K562 (cell line): ENCODE measurements around the gene CD300LD. TPM values are rescaled to one million over a fixed set of nuclear protein-coding genes. Genes with fewer than 3 reads are reported as not detected.

Experiments used
- ATAC-seq: fragments of 200-7000 bp; cut with Tn5 transposase; 3 replicates; pipeline ENCODE4 v1.9.1; 2020; ENCODE audit warnings: moderate library complexity
- BruUV-seq: library from RNA; stranded (reverse); fragments of 400-500 nt; replicated peaks from 2 replicates; lab custom pipeline; 2021; lab: Mats Ljungman, UMichigan
- CTCF ChIA-PET: fragments of 300-600 bp; formaldehyde crosslinking; extraction: SDS; loops from one replicate; lab custom pipeline; 2021; ENCODE audit warnings: low intra/inter-chr PET ratio; lab: Yijun Ruan, JAX
- POLR2A ChIA-PET: fragments of 300-600, 350-650 bp; sonication (Branson Sonifier 250); formaldehyde crosslinking; extraction: SDS; loops from one replicate; lab custom pipeline; 2021; ENCODE audit warnings: antibody characterized with exemption, inconsistent platforms; lab: Yijun Ruan, JAX
- DNase-seq, 4 experiments: peaks; one replicate each; pipeline versions ENCODE4 v3.0.0 to v3.0.0-alpha.2; 2011 to 2018; ENCODE audit warnings: low spot score in 3 of 4, mixed read lengths in 3 of 4; ENCODE audit errors: extremely low read depth in 1 of 4
- FAIRE-seq: peaks from 2 replicates; lab custom pipeline; 2011; peaks lifted over from hg19 to GRCh38; lab: Jason Lieb, UNC
- H2AFZ ChIP-seq: 2 replicates; pipeline ENCODE4 v1.6.0; 2011; ENCODE audit warnings: low read depth, low read length, control low read depth, inconsistent platforms
- H3K27ac ChIP-seq: fragments of 200-600 bp; 3 replicates; pipeline ENCODE4 v1.8.0; 2011; ENCODE audit warnings: low read depth, mild to moderate bottlenecking, control low read depth, inconsistent platforms, low read length, moderate library complexity, mixed read lengths; ENCODE audit errors: extremely low read depth
- H3K27me3 ChIP-seq, 2 experiments: fragments of 300-600 bp in 1 of 2; 2 replicates in 1 of 2; 3 replicates in 1 of 2; pipeline versions ENCODE4 v1.6.0 to v1.8.0; 2011; ENCODE audit warnings: inconsistent platforms in 2 of 2, low read length in 2 of 2, mild to moderate bottlenecking in 1 of 2, mixed read lengths in 1 of 2, moderate library complexity in 1 of 2; ENCODE audit not compliant: control insufficient read depth in 2 of 2, insufficient read depth in 2 of 2
- H3K36me3 ChIP-seq: fragments of 300-600 bp; 3 replicates; pipeline ENCODE4 v1.8.0; 2011; ENCODE audit warnings: mild to moderate bottlenecking, low read length, inconsistent platforms; ENCODE audit not compliant: control insufficient read depth, insufficient read depth
- H3K4me1 ChIP-seq, 2 experiments: fragments of 200-600 bp in 1 of 2; replicated peaks in 1 of 2; 2 replicates in 1 of 2; 3 replicates in 1 of 2; pipeline versions ENCODE4 v1.5.1 to v1.8.0; 2011; ENCODE audit warnings: inconsistent platforms in 2 of 2, low read length in 2 of 2, mild to moderate bottlenecking in 1 of 2, mixed read lengths in 1 of 2, moderate library complexity in 1 of 2; ENCODE audit not compliant: control insufficient read depth in 2 of 2, insufficient read depth in 2 of 2
- H3K4me2 ChIP-seq: 2 replicates; pipeline ENCODE4 v1.6.1; 2011; ENCODE audit warnings: low read length, control low read depth, inconsistent platforms, mixed read lengths; ENCODE audit not compliant: insufficient read depth
- H3K4me3 ChIP-seq: fragments of 200-600 bp; sonication (generic), shearing (Covaris generic); 2 replicates; pipeline ENCODE4 v1.5.1; 2016; ENCODE audit warnings: control low read depth, inconsistent platforms
- H3K79me2 ChIP-seq: fragments of 200-600 bp; 3 replicates; pipeline ENCODE4 v1.8.0; 2011; ENCODE audit warnings: low read length, inconsistent platforms; ENCODE audit not compliant: control insufficient read depth, insufficient read depth
- H3K9ac ChIP-seq, 2 experiments: 2 replicates each; pipeline versions ENCODE4 v1.6.0 to v1.6.1; 2011; ENCODE audit warnings: low read depth in 2 of 2, low read length in 2 of 2, control low read depth in 1 of 2, inconsistent platforms in 1 of 2, mild to moderate bottlenecking in 1 of 2, mixed read lengths in 1 of 2; ENCODE audit not compliant: insufficient read depth in 1 of 2
- H3K9me1 ChIP-seq: one replicate; pipeline ENCODE4 v1.6.0; 2011; ENCODE audit warnings: inconsistent platforms, mild to moderate bottlenecking, low read length, moderate library complexity; ENCODE audit not compliant: control insufficient read depth, insufficient read depth
- H3K9me3 ChIP-seq: replicated peaks from 2 replicates; pipeline ENCODE4 v1.5.1; 2011; ENCODE audit warnings: low read depth, low read length, inconsistent platforms; ENCODE audit not compliant: control insufficient read depth, insufficient read depth
- H4K20me1 ChIP-seq: replicated peaks from 2 replicates; pipeline ENCODE4 v1.6.1; 2011; ENCODE audit warnings: low read length, inconsistent platforms, mixed read lengths; ENCODE audit not compliant: control insufficient read depth, insufficient read depth
- ETV1 ChIP-seq: fragments of 450-650 bp; conservative IDR thresholded peaks from 2 replicates; pipeline ENCODE4 v1.6.1; 2016; ENCODE audit warnings: missing genetic modification characterization, control low read depth, low read depth, missing compliant biosample characterization
- MCM3 ChIP-seq: fragments of 450-650 bp; IDR thresholded peaks from 2 replicates; pipeline ENCODE4 v1.6.1; 2016
- NEUROD1 ChIP-seq: fragments of 150-350 bp; IDR thresholded peaks from 2 replicates; pipeline ENCODE4 v1.6.1; 2014; ENCODE audit warnings: borderline replicate concordance, low read length, low read depth; ENCODE audit not compliant: partially characterized antibody
- PTBP1 ChIP-seq: fragments of 200-400 bp; formaldehyde crosslinking; IDR thresholded peaks from 2 replicates; pipeline ENCODE4 v1.6.1; 2017; ENCODE audit warnings: low read depth, low read length
- SNIP1 ChIP-seq: fragments of 450-650 bp; IDR thresholded peaks from 2 replicates; pipeline ENCODE4 v1.7.1; 2017; ENCODE audit warnings: low read depth, mild to moderate bottlenecking
- STAT5B ChIP-seq: fragments of 250-450 bp; sonication (Bioruptor Pico); IDR thresholded peaks from 2 replicates; pipeline ENCODE4 v1.8.0; 2021; ENCODE audit warnings: mild to moderate bottlenecking, inconsistent platforms
- ZFP36 ChIP-seq: fragments of 150-350 bp; IDR thresholded peaks from 2 replicates; pipeline ENCODE4 v1.6.1; 2018; ENCODE audit warnings: low read length, low read depth; ENCODE audit not compliant: partially characterized antibody
- ZZZ3 ChIP-seq: fragments of 450-650 bp; IDR thresholded peaks from 2 replicates; pipeline ENCODE4 v1.6.1; 2016; ENCODE audit warnings: antibody characterized with exemption, mild to moderate bottlenecking, moderate library complexity
- WGBS: fragments of 100-300 bp; shearing (Covaris generic); methylation state at CpG from one replicate; pipeline ENCODE4 v1.1.6; 2016; ENCODE audit warnings: low coverage, mixed read lengths; ENCODE audit not compliant: insufficient coverage; ENCODE audit errors: missing lambda C conversion rate; 5-methylcytosine and 5-hydroxymethylcytosine counted together
- in situ Hi-C: fragments of 300-500 bp; cut with MboI; formaldehyde crosslinking; loops from 4 replicates; pipeline ENCODE4 v1.15.0; 2018; ENCODE audit warnings: inconsistent platforms, mixed read lengths
- intact Hi-C: fragments of 100-400 bp; cut with micrococcal nuclease; formaldehyde crosslinking; loops from 2 replicates; pipeline ENCODE4 v1.14.2; 2022
- polyA plus RNA-seq, 8 experiments: library from polyadenylated mRNA; depleted of rRNA in 4 of 8; stranded (reverse) in 5 of 8; unstranded in 3 of 8; fragments of >200 nt; fragmentation: Nextera tagmentation in 2 of 8; fragmentation: Illumina TruSeq in 1 of 8; extraction: Ambion mirVana in 2 of 8; extraction: Trizol in 1 of 8; gene quantifications; 2 replicates each; pipeline versions ENCODE4 v1.2.1 to v1.2.3, GENCODE V29; 2011 to 2014; ENCODE audit warnings: inconsistent platforms in 1 of 8, missing spikeins in 1 of 8
- total RNA-seq, 7 experiments: library from RNA; depleted of rRNA in 6 of 7; stranded (reverse); fragments of >200 nt in 6 of 7; fragmentation: Illumina TruSeq in 2 of 7; extraction: Trizol in 2 of 7; gene quantifications; 2 replicates each; pipeline versions ENCODE4 v1.2.1 to v1.2.3, GENCODE V29; 2011 to 2021; ENCODE audit warnings: low replicate concordance in 1 of 7
- TF ChIP-seq, protein P1 (sequence below): fragments of 250-450 bp; sonication (Bioruptor Pico); IDR thresholded peaks from 2 replicates; pipeline ENCODE4 v1.5.0; 2021; ENCODE audit warnings: mild to moderate bottlenecking, borderline replicate concordance
- TF ChIP-seq, protein P2 (sequence below): sonication (generic); formaldehyde crosslinking; IDR thresholded peaks from 2 replicates; pipeline ENCODE4 v1.8.0; 2022; ENCODE audit warnings: missing genetic modification reagents, mild to moderate bottlenecking, borderline replicate concordance
- TF ChIP-seq, protein P3 (sequence below): fragments of 200-800 bp; sonication (Bioruptor generic); IDR thresholded peaks from 2 replicates; pipeline ENCODE4 v1.6.1; 2017; ENCODE audit warnings: missing genetic modification characterization, missing compliant biosample characterization
- TF ChIP-seq, protein P4 (sequence below): fragments of 250-450 bp; sonication (Bioruptor Pico); IDR thresholded peaks from 2 replicates; pipeline ENCODE4 v1.8.0; 2022; ENCODE audit warnings: inconsistent platforms, mild to moderate bottlenecking, moderate library complexity, borderline replicate concordance

The CD300LD gene
- total and polyA plus RNA-seq, 9 of the 15 experiments (the other 6 are each of a cell fraction or from before 2014, with no cell fraction given): not detected

DNA sequence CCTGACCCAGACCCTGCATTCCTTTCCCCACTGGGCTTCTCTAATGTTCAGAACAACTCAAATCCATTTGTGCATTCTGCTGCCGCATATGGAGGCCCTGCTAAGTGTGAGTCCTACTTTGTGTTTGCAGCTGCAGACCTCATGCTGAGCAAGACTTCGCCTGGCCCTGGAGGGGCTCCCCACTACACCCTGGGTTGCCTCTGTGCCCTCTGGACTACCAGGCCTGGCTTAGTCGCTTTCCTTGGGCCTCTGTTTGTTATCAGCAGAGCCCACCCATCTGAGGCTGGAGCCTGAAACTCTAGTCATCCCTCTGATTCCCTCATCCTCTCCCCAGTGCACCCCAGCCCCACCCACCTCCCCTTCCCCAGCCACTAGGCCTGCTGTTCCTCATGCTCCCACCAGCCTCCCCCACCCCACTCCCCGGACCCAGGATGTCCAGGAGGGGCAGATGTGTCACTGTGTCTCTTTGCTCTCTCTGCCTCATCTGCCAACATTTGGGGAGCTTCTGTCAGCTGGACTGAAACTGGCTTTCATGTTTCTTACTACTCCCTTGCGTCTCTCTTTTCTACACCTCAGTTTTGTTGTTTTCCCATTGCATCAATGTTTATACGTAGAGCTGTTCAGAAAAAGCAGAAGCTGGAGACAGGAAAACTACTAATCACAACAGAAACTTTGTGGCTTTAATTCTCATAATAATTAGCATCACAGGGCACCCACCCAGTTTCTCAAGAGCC is 49.3 kb upstream of the CD300LD start (continued):
- TF ChIP-seq, protein P1, sequence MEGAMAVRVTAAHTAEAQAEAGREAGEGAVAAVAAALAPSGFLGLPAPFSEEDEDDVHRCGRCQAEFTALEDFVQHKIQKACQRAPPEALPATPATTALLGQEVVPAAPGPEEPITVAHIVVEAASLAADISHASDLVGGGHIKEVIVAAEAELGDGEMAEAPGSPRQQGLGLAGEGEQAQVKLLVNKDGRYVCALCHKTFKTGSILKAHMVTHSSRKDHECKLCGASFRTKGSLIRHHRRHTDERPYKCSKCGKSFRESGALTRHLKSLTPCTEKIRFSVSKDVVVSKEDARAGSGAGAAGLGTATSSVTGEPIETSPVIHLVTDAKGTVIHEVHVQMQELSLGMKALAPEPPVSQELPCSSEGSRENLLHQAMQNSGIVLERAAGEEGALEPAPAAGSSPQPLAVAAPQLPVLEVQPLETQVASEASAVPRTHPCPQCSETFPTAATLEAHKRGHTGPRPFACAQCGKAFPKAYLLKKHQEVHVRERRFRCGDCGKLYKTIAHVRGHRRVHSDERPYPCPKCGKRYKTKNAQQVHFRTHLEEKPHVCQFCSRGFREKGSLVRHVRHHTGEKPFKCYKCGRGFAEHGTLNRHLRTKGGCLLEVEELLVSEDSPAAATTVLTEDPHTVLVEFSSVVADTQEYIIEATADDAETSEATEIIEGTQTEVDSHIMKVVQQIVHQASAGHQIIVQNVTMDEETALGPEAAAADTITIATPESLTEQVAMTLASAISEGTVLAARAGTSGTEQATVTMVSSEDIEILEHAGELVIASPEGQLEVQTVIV (CRISPR knock-in tag): no peak
- TF ChIP-seq, protein P2, sequence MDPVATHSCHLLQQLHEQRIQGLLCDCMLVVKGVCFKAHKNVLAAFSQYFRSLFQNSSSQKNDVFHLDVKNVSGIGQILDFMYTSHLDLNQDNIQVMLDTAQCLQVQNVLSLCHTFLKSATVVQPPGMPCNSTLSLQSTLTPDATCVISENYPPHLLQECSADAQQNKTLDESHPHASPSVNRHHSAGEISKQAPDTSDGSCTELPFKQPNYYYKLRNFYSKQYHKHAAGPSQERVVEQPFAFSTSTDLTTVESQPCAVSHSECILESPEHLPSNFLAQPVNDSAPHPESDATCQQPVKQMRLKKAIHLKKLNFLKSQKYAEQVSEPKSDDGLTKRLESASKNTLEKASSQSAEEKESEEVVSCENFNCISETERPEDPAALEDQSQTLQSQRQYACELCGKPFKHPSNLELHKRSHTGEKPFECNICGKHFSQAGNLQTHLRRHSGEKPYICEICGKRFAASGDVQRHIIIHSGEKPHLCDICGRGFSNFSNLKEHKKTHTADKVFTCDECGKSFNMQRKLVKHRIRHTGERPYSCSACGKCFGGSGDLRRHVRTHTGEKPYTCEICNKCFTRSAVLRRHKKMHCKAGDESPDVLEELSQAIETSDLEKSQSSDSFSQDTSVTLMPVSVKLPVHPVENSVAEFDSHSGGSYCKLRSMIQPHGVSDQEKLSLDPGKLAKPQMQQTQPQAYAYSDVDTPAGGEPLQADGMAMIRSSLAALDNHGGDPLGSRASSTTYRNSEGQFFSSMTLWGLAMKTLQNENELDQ (CRISPR knock-in tag): no peak

DNA sequence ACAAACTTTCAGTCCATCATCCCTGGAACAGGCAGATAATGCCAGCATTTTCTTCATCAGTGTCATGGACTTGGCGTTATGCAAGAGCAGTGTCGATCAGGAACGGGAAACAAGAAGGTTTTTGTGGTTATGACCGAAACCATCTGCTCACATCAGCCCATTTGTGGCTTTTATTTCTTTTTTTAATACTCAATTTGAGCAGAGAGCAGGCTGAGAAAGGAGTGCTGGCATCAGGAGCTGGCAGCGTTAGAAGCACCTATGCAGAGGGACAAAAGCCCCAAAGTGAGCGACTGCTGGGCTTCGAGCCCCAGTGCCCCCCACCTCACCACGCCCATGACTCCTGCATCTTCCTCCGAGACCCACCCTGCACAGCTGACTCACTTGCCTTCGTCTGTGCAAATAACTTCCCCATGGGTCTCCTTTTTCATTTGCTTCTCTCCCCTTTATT is 47.6 kb upstream of the CD300LD start:
- POLR2A ChIA-PET: no interaction called here
- Histone ChIP-seq H3K36me3 (no peaks in the 10 kb centered on the region), H3K9me1 (no peaks in the 10 kb centered on the region), H2AFZ (no peak overlapping the region), H3K9me3 (no peaks in the 10 kb centered on the region), H3K4me3 (no peak overlapping the region), H3K27me3 (peaks cover 26 to 40% of the 10 kb centered on the region in 2 experiments), H3K9ac (no peak overlapping the region), H3K4me2 (no peak overlapping the region), H3K4me1 (no peaks in the 10 kb centered on the region), H3K27ac (no peak overlapping the region), H4K20me1 (no peaks in the 10 kb centered on the region), H3K79me2 (no peaks in the 10 kb centered on the region)
- in situ Hi-C loops (no loop called here), intact Hi-C loops (no loop called here)
- ATAC-seq (no peak), DNase-seq (no peak), FAIRE-seq (no peak)
- CTCF ChIA-PET: no interaction called here
- no TSS peak for BruUV-seq
- WGBS: under 1% methylated on average over 10 of the region's 10 CpGs
- TF ChIP-seq PTBP1 (no peak), ZZZ3 (no peak), MCM3 (no peak), SNIP1 (no peak), ETV1 (no peak), NEUROD1 (no peak), STAT5B (CRISPR knock-in tag) (no peak), ZFP36 (no peak)
- TF ChIP-seq, protein P3, sequence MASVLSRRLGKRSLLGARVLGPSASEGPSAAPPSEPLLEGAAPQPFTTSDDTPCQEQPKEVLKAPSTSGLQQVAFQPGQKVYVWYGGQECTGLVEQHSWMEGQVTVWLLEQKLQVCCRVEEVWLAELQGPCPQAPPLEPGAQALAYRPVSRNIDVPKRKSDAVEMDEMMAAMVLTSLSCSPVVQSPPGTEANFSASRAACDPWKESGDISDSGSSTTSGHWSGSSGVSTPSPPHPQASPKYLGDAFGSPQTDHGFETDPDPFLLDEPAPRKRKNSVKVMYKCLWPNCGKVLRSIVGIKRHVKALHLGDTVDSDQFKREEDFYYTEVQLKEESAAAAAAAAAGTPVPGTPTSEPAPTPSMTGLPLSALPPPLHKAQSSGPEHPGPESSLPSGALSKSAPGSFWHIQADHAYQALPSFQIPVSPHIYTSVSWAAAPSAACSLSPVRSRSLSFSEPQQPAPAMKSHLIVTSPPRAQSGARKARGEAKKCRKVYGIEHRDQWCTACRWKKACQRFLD (CRISPR knock-in tag): no peak
- TF ChIP-seq, protein P4, sequence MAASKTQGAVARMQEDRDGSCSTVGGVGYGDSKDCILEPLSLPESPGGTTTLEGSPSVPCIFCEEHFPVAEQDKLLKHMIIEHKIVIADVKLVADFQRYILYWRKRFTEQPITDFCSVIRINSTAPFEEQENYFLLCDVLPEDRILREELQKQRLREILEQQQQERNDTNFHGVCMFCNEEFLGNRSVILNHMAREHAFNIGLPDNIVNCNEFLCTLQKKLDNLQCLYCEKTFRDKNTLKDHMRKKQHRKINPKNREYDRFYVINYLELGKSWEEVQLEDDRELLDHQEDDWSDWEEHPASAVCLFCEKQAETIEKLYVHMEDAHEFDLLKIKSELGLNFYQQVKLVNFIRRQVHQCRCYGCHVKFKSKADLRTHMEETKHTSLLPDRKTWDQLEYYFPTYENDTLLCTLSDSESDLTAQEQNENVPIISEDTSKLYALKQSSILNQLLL (CRISPR knock-in tag): no peak
